ENCODE measurements around the gene TBL3.

Gene TBL3

DNA sequence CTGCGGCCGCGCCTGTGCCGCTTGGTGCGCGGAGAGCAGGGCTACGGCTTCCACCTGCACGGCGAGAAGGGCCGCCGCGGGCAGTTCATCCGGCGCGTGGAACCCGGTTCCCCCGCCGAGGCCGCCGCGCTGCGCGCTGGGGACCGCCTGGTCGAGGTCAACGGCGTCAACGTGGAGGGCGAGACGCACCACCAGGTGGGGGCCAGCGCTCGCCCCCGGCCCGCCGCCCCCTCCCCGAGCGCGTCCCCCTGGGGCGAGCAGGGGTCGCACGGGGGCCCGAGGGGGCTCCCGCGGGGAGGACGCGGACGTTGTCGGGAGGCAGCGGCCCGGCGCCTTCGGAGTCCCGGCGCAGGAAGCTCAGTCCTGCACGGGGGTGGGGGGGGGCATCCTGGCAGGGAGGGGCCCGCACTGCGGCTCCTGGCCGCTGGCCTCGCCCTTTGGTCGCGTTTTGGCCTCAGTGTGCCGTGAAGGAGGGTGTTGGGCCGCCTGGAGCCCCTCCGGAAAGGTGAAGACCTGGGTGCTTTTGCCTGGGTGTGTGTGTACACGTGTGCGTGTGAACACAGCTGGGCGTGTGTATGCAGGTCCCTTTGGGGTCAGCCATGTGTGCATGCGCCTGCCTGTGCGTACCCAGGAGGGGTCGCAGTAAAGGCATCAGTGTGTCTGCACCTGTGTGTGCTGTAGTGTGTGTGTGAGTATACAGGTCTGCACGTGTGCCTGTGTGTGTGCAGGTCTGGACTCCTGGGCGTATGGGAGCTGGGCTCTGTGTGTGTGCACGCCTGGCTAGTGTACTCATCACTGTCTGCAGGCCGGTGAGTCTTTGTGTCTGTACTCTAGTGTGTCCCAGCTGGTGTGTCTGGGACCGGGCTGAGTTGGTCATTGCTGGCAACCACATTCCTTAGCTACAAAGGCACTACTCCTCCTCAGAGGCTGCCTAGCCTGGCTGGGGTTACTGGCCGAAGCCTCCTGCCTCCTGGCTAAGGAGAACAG lies 55.5 kb downstream of the TBL3 start (continued):
- TF ChIP-seq, protein P1, sequence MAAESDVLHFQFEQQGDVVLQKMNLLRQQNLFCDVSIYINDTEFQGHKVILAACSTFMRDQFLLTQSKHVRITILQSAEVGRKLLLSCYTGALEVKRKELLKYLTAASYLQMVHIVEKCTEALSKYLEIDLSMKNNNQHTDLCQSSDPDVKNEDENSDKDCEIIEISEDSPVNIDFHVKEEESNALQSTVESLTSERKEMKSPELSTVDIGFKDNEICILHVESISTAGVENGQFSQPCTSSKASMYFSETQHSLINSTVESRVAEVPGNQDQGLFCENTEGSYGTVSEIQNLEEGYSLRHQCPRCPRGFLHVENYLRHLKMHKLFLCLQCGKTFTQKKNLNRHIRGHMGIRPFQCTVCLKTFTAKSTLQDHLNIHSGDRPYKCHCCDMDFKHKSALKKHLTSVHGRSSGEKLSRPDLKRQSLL (tag by site-specific recombination; IDR thresholded peaks at IDR 0.05): no peak
- TF ChIP-seq ZNF600 (tag by site-specific recombination; IDR thresholded peaks at IDR 0.05) (peak; percentile 96), FEZF1 (tag by site-specific recombination; IDR thresholded peaks at IDR 0.05) (no peak), ZNF10 (tag by site-specific recombination; IDR thresholded peaks at IDR 0.05) (no peak), ZIC2 (tag by site-specific recombination; IDR thresholded peaks at IDR 0.05) (peak; percentile 31; the same call in 1 of the 2 replicates), ZNF19 (tag by site-specific recombination; IDR thresholded peaks at IDR 0.05; ENCODE audit: low read depth) (no peak), ZNF585B (tag by site-specific recombination; IDR thresholded peaks at IDR 0.05) (no peak), ZNF514 (tag by site-specific recombination; IDR thresholded peaks at IDR 0.05) (no peak), ZNF776 (tag by site-specific recombination; IDR thresholded peaks at IDR 0.05; ENCODE audit: borderline replicate concordance) (no peak), ZNF23 (tag by site-specific recombination; IDR thresholded peaks at IDR 0.05; ENCODE audit: borderline replicate concordance) (no peak), ZNF394 (tag by site-specific recombination; IDR thresholded peaks at IDR 0.05; ENCODE audit: borderline replicate concordance) (no peak), ZNF501 (tag by site-specific recombination; IDR thresholded peaks at IDR 0.05) (no peak), ZNF621 (tag by site-specific recombination; IDR thresholded peaks at IDR 0.05) (no peak), ZNF202 (tag by site-specific recombination; IDR thresholded peaks at IDR 0.05; ENCODE audit: borderline replicate concordance) (no peak), ZNF777 (tag by site-specific recombination; IDR thresholded peaks at IDR 0.05; ENCODE audit: borderline replicate concordance) (no peak), ZFP37 (tag by site-specific recombination; IDR thresholded peaks at IDR 0.05) (no peak; the same call in 1 of the 2 replicates), ZNF658 (tag by site-specific recombination; IDR thresholded peaks at IDR 0.05) (no peak), ZNF221 (tag by site-specific recombination; IDR thresholded peaks at IDR 0.05; ENCODE audit: borderline replicate concordance) (no peak), ZNF529 (tag by site-specific recombination; IDR thresholded peaks at IDR 0.05; ENCODE audit: insufficient replicate concordance) (no peak), ZNF596 (tag by site-specific recombination; IDR thresholded peaks at IDR 0.05) (no peak), ZNF391 (tag by site-specific recombination; IDR thresholded peaks at IDR 0.05; ENCODE audit: borderline replicate concordance, low read depth) (no peak), ZBTB17 (tag by site-specific recombination; IDR thresholded peaks at IDR 0.05) (peak; percentile 77), SCRT2 (tag by site-specific recombination; IDR thresholded peaks at IDR 0.05) (no peak), ZNF416 (tag by site-specific recombination; IDR thresholded peaks at IDR 0.05) (no peak)
- TF ChIP-seq, protein P2, sequence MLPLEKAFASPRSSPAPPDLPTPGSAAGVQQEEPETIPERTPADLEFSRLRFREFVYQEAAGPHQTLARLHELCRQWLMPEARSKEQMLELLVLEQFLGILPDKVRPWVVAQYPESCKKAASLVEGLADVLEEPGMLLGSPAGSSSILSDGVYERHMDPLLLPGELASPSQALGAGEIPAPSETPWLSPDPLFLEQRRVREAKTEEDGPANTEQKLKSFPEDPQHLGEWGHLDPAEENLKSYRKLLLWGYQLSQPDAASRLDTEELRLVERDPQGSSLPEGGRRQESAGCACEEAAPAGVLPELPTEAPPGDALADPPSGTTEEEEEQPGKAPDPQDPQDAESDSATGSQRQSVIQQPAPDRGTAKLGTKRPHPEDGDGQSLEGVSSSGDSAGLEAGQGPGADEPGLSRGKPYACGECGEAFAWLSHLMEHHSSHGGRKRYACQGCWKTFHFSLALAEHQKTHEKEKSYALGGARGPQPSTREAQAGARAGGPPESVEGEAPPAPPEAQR (tag by site-specific recombination; IDR thresholded peaks at IDR 0.05): no peak
- TF ChIP-seq, protein P3, sequence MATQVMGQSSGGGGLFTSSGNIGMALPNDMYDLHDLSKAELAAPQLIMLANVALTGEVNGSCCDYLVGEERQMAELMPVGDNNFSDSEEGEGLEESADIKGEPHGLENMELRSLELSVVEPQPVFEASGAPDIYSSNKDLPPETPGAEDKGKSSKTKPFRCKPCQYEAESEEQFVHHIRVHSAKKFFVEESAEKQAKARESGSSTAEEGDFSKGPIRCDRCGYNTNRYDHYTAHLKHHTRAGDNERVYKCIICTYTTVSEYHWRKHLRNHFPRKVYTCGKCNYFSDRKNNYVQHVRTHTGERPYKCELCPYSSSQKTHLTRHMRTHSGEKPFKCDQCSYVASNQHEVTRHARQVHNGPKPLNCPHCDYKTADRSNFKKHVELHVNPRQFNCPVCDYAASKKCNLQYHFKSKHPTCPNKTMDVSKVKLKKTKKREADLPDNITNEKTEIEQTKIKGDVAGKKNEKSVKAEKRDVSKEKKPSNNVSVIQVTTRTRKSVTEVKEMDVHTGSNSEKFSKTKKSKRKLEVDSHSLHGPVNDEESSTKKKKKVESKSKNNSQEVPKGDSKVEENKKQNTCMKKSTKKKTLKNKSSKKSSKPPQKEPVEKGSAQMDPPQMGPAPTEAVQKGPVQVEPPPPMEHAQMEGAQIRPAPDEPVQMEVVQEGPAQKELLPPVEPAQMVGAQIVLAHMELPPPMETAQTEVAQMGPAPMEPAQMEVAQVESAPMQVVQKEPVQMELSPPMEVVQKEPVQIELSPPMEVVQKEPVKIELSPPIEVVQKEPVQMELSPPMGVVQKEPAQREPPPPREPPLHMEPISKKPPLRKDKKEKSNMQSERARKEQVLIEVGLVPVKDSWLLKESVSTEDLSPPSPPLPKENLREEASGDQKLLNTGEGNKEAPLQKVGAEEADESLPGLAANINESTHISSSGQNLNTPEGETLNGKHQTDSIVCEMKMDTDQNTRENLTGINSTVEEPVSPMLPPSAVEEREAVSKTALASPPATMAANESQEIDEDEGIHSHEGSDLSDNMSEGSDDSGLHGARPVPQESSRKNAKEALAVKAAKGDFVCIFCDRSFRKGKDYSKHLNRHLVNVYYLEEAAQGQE (tag by site-specific recombination; IDR thresholded peaks at IDR 0.05): no peak
- TF ChIP-seq, protein P4, sequence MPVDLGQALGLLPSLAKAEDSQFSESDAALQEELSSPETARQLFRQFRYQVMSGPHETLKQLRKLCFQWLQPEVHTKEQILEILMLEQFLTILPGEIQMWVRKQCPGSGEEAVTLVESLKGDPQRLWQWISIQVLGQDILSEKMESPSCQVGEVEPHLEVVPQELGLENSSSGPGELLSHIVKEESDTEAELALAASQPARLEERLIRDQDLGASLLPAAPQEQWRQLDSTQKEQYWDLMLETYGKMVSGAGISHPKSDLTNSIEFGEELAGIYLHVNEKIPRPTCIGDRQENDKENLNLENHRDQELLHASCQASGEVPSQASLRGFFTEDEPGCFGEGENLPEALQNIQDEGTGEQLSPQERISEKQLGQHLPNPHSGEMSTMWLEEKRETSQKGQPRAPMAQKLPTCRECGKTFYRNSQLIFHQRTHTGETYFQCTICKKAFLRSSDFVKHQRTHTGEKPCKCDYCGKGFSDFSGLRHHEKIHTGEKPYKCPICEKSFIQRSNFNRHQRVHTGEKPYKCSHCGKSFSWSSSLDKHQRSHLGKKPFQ (tag by site-specific recombination; IDR thresholded peaks at IDR 0.05): peak; percentile 73
- TF ChIP-seq, protein P5, sequence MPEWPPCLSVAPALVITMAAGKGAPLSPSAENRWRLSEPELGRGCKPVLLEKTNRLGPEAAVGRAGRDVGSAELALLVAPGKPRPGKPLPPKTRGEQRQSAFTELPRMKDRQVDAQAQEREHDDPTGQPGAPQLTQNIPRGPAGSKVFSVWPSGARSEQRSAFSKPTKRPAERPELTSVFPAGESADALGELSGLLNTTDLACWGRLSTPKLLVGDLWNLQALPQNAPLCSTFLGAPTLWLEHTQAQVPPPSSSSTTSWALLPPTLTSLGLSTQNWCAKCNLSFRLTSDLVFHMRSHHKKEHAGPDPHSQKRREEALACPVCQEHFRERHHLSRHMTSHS (tag by site-specific recombination; IDR thresholded peaks at IDR 0.05): peak; percentile 37; the same call in 1 of the 2 replicates

Data from HEK293 (cell line).